GM19240 (cell line): Measurements from ENCODE around the gene CSTA.

Experiments used
- DNase-seq: peaks from one replicate; pipeline ENCODE4 v3.0.0; 2011; ENCODE audit warnings: low spot score; ENCODE audit not compliant: insufficient read length

CSTA gene

DNA sequence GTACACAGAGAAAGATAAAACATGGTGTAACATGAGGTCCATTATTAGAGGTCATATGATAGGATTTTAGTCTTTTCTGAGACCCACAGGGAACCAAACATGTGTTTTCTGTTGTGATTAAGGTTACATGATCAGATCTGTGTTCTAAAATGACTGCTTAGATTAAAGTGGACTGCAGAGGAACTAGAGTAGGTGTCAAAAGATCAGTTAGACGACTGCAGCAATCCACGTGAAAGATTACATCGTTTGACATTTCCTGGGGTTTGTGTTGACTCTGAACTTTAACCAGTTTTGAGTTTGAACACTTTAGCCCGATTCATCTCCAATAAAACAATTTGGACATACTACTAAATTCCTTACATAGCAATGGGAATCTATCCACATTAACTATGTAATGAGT, 52.9 kb downstream of the CSTA start:
- DNase-seq: no peak

DNA sequence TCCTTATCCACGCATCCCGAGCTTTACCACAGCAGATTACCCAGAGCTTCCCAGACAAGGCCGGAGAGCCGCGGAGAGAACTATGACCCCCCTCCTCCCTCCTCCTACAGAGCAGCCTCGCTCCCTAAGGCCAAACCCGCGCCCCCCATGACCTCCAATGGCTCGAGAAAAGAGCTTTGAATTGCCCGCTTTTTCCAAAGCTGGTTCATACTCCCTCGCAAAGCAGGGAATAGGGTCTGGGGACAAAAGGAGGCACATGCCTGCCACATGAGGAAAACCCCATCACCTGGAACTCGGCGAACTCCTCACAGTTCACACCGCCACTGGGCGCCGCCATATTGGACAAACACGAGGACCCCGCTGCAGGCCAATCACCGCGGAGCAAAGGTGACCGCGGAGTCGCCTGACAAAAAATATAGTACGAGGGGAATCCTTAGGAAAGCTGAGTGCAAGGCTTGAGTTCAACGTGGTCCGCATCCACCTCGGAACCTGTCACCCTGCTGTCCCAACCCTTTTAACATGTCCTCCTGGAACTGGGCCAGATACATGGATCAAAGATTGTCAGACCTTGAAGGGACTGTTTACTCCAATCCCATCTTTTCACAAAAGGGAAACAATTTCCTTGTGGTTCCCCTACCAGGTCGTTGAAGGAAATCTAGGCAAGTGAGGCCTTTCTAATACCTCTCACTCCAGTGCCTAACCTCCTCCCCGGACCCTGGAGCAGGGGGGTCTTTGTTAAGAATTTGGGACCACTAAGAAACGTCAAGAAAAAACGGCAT, 58.0 kb downstream of the CSTA start, which contains the start of gene MIX23:
Gene MIX23 (minus strand): TSS at position 344 of the 779 bp plus-strand sequence. CDS start 7 bp downstream, at position 337.
- peak; percentile 53 for DNase-seq

DNA sequence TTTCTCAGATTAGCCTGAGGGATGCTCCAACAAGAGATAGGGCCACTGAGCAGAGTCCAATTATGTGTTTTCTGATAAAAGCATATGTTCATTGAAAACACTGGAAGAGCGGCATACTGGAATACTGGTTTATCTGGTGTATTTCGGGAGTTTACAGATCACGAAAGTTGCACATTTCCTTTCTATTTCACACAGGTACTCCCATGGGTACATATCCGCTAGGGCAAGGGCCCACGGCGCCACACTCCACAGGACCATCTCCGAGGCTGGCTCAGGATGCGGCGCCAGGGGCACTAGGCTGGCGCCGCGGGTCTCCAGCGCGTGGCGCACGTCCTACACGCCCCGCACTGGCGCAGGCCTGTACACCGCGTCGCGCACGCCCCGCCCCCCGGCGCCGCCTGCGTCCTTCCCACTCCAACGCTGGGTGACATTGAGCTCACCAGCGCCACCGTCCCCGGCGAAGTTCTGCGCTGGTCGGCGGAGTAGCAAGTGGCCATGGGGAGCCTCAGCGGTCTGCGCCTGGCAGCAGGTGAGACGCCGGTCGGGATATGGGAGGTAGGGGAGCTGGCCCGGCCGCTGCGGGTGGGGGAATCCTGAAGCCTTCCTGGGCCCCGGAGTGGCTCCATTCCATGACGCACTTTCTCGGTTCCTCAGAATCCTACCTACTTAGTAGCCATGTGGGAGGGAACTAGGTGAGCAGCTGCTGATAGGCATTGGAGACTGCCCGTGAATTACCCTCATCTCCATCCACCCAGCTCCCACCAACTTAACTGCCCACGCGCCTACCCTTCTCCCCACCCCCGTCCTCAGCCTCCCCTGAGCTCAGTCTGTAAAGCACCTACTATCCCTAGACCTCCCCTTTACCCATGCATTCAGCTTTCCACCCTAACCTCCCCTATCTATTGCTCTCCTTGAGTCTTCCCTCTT, 59.0 kb downstream of the CSTA start, which contains the start of gene FAM162A:
Gene FAM162A (plus strand): TSS at position 412 of the 927 bp plus-strand sequence. CDS start 84 bp downstream, at position 496.
- DNase-seq: peak; percentile 66

DNA sequence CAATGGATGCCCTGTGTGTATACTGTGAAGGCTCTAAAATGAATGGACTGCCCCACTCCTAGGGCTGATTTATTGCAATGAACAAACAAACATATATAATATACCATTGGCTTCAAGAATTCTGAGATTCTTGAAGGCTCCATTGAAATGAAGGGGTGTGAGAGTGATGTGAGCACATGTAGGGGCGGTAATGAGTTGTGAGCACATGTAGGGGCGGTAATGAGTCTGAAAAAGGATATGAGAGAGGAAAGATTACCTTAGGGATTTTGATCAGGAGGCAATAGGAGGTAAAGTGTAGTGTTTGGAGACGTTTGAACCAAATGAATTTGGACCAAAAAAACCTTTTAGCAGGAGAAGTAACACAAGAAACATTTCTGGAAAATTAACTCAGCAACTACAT, 62.7 kb downstream of the CSTA start:
- DNase-seq: no peak

DNA sequence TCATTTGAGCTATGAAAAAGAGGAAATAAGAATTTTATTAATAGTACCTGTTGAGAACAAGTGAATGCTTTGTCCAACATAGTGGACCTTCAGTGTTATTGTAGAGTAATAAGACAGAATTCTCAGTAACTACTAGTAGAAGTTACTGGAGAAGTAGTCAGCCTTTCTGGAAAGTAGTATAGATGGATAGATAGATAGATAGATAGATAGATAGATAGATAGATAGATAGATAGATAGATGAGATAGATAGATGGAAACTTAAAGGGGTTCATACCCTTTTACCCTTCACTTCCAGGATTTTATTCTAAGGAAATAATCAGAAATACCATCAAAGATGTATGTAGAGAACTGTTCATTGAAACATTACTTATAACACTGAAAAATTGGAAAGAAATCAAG, 64.1 kb downstream of the CSTA start:
- no peak for DNase-seq

DNA sequence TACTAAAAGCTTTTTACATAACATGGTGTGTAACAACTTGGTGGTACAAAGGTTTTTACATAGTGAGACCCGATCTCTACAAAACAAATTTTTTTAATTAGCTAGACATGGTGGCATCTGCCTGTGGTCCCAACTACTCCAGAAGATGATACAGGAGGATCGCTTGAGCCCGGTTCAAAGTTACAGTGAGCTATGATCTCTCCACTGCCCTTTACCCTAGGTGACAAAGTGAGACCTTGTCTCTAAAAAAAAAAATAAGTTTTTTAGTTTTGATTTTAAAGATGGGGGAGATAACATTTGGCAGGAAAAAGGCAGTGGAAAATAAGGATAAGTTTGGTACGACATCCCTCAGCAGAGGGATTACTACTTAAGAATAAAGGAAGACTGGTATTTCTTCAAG, 64.8 kb downstream of the CSTA start:
- no peak for DNase-seq

DNA sequence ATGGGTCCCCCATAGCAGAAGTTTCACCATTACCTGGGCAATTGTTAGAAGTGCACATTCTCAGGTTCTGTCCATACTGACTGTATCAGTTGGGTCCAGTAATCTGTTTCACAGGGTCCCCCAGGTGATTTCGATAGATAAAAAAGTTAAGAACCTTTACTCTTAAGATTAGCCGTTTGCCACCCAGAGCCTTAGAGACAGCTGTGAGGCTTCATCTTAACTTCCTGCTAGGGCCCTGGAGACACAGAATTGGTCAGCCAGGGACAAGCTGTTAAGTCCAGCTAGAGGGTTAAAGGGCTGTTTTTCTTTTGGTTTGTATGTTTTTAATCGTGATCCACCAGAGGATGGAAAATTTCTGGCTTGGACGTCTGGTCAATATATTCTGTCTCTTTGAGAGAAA, 65.6 kb downstream of the CSTA start:
- no peak for DNase-seq
